BLaER1 treated with 17β-estradiol and CSF1 and Interleukin-3, amounts not matched to agents 10 nM and 100 nM (cell line): Measurements from ENCODE around the gene HSPA12B.

ENCODE experiments used
- H3K27ac ChIP-seq, 11 experiments: shearing (Covaris generic); formaldehyde crosslinking; 2 replicates each; pipeline ENCODE4 v1.8.1; 2022
- H3K27me3 ChIP-seq, 11 experiments: shearing (Covaris generic); formaldehyde crosslinking; 2 replicates each; pipeline ENCODE4 v1.8.1; 2022
- H3K36me3 ChIP-seq, 11 experiments: shearing (Covaris generic); formaldehyde crosslinking; 2 replicates each; pipeline ENCODE4 v1.8.1; 2022
- H3K4me1 ChIP-seq, 10 experiments: shearing (Covaris generic); formaldehyde crosslinking; 2 replicates each; pipeline ENCODE4 v1.8.1; 2022
- H3K4me2 ChIP-seq, 11 experiments: shearing (Covaris generic); formaldehyde crosslinking; 2 replicates each; pipeline ENCODE4 v1.8.1; 2022
- H3K4me3 ChIP-seq, 10 experiments: shearing (Covaris generic); formaldehyde crosslinking; 2 replicates each; pipeline ENCODE4 v1.8.1; 2022
- H3K9ac ChIP-seq, 11 experiments: shearing (Covaris generic); formaldehyde crosslinking; 2 replicates each; pipeline ENCODE4 v1.8.1; 2022
- H3K9me3 ChIP-seq, 11 experiments: shearing (Covaris generic); formaldehyde crosslinking; replicated peaks in 1 of 11; 2 replicates each; pipeline ENCODE4 v1.8.1; 2022
- H4K20me1 ChIP-seq, 11 experiments: shearing (Covaris generic); formaldehyde crosslinking; 2 replicates each; pipeline ENCODE4 v1.8.1; 2022
- Cebpa-rat ChIP-seq, 11 experiments: shearing (Covaris generic); IDR thresholded peaks; 2 replicates each; pipeline ENCODE4 v1.8.1; 2022

Gene HSPA12B

GRCh38 chr20:3738111-3739053 is 5.9 kb downstream of the HSPA12B start:
- no peak for TF ChIP-seq Cebpa-rat (IDR thresholded peaks at IDR 0.05)
- H3K27me3 ChIP-seq: peaks cover 4 to 13% (median 7%) of the 10 kb centered on the region in 11 experiments
- H3K4me3 ChIP-seq: no peak overlapping the region
- no peak overlapping the region for H3K27ac ChIP-seq
- H3K4me2 ChIP-seq: no peak overlapping the region
- peaks cover 0 to 19% (median 6%) of the 10 kb centered on the region in 10 experiments; a peak in 10 of 20 replicates for H3K4me1 ChIP-seq
- no peaks in the 10 kb centered on the region for H3K9me3 ChIP-seq
- no peaks in the 10 kb centered on the region for H3K36me3 ChIP-seq
- no peaks in the 10 kb centered on the region for H4K20me1 ChIP-seq
- H3K9ac ChIP-seq: no peak overlapping the region

- no peak overlapping the region for H3K4me3 ChIP-seq
- H3K27ac ChIP-seq: peak overlapping the region in 1 of 11 experiments; percentile 3; a peak in 2 of 22 replicates
- H3K9me3 ChIP-seq: no peaks in the 10 kb centered on the region
- no peak for TF ChIP-seq Cebpa-rat (IDR thresholded peaks at IDR 0.05)
- H3K36me3 ChIP-seq: no peaks in the 10 kb centered on the region
- peak overlapping the region in 2 of 11 experiments; percentile 13 to 42; a peak in 3 of 22 replicates for H3K4me2 ChIP-seq
- H3K9ac ChIP-seq: peak overlapping the region in 3 of 11 experiments; percentile 19 to 60 (median 29); a peak in 5 of 22 replicates
- H3K27me3 ChIP-seq: peaks cover 0 to 4% (median 0%) of the 10 kb centered on the region in 11 experiments; a peak in 1 of 22 replicates
- H3K4me1 ChIP-seq: peaks cover 0 to 13% (median under 1%) of the 10 kb centered on the region in 10 experiments; a peak in 8 of 20 replicates
- H4K20me1 ChIP-seq: no peaks in the 10 kb centered on the region
Measured at GRCh38 chr20:3739054-3739925, 6.8 kb downstream of the HSPA12B start.

GRCh38 chr20:3739926-3740451 is 7.5 kb downstream of the HSPA12B start:
- peak overlapping the region in 1 of 11 experiments; percentile 3; a peak in 1 of 22 replicates for H3K27ac ChIP-seq
- no peaks in the 10 kb centered on the region for H3K36me3 ChIP-seq
- H3K4me2 ChIP-seq: peak overlapping the region in 2 of 11 experiments; percentile 13 to 42; a peak in 3 of 22 replicates
- peaks cover 0 to 3% (median 0%) of the 10 kb centered on the region in 11 experiments; a peak in 1 of 22 replicates for H3K27me3 ChIP-seq
- H3K4me1 ChIP-seq: peaks cover 0 to 18% (median 1%) of the 10 kb centered on the region in 10 experiments; a peak in 6 of 20 replicates
- no peak for TF ChIP-seq Cebpa-rat (IDR thresholded peaks at IDR 0.05)
- H3K4me3 ChIP-seq: no peak overlapping the region
- H4K20me1 ChIP-seq: no peaks in the 10 kb centered on the region
- peak overlapping the region in 3 of 11 experiments; percentile 19 to 60 (median 29); a peak in 6 of 22 replicates for H3K9ac ChIP-seq
- no peaks in the 10 kb centered on the region for H3K9me3 ChIP-seq

- Histone ChIP-seq H3K4me2 (no peak overlapping the region), H4K20me1 (no peaks in the 10 kb centered on the region), H3K27ac (no peak overlapping the region), H3K4me1 (peaks cover 5 to 26% (median 7%) of the 10 kb centered on the region in 10 experiments; a peak in 14 of 20 replicates), H3K9me3 (no peaks in the 10 kb centered on the region), H3K9ac (no peak overlapping the region), H3K36me3 (no peaks in the 10 kb centered on the region), H3K27me3 (peaks cover 0 to 3% (median 0%) of the 10 kb centered on the region in 11 experiments; a peak in 1 of 22 replicates), H3K4me3 (no peak overlapping the region)
- TF ChIP-seq Cebpa-rat (IDR thresholded peaks at IDR 0.05): no peak
Measured at GRCh38 chr20:3740615-3741301, 8.3 kb downstream of the HSPA12B start.

DNA sequence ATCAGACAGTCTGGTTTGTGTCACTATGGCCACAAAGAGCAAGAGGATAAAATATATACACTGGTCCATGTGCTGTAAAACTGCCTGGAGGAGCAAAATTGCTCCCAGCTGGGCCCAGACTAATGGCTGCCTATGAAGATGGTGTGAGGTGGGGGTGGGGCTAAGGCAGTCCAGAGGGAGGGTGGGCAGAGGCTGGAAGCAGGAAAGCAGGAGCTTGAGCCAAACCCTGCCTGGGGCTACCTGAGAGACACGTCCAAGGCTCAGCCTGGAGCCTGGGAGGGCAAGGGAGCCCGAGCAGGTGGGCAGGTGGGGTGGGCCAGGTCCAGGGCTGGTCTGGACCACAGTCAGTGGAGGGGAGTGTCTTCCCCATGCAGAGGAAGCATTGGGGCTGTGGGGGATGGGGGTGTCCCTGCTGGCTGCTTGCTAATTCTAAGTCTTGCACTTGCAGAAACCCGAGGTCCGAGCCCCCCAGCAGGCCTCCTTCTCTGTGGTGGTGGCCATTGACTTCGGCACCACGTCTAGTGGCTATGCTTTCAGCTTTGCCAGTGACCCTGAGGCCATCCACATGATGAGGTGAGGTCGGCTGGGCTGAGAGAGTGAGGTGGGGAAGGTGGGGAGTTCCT is 9.5 kb downstream of the HSPA12B start:
- Histone ChIP-seq H3K36me3 (no peaks in the 10 kb centered on the region), H3K9me3 (no peaks in the 10 kb centered on the region), H4K20me1 (no peaks in the 10 kb centered on the region), H3K4me1 (peaks cover 5 to 28% (median 8%) of the 10 kb centered on the region in 10 experiments; a peak in 14 of 20 replicates), H3K27me3 (peaks cover 0 to 3% (median 0%) of the 10 kb centered on the region in 11 experiments; a peak in 1 of 22 replicates), H3K4me3 (no peak overlapping the region), H3K27ac (no peak overlapping the region), H3K4me2 (no peak overlapping the region), H3K9ac (no peak overlapping the region)
- no peak for TF ChIP-seq Cebpa-rat (IDR thresholded peaks at IDR 0.05)

DNA sequence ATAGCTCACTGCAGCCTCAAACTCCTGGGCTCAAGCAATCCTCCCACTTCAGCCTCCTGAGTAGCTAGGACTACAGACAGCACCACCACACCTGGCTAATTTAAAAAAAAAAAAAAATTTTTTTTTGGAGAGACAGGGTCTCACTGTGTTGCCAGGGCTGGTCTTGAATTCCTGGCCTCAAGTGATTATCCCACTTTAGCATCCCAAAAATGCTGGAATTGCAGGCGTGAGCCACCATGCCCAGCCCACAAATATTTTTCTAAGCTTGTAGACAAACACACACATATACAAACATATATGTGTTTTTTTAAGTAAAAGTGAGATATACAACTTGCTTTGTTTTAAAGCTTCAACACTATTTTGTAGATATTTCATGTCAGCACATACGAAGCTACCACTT is 10.8 kb downstream of the HSPA12B start:
- no peak overlapping the region for H3K9ac ChIP-seq
- peaks cover 5 to 28% (median 8%) of the 10 kb centered on the region in 10 experiments; a peak in 14 of 20 replicates for H3K4me1 ChIP-seq
- no peaks in the 10 kb centered on the region for H3K9me3 ChIP-seq
- no peak overlapping the region for H3K27ac ChIP-seq
- TF ChIP-seq Cebpa-rat (IDR thresholded peaks at IDR 0.05): no peak
- H4K20me1 ChIP-seq: peaks cover 0 to 11% (median 0%) of the 10 kb centered on the region in 11 experiments; a peak in 5 of 22 replicates
- no peak overlapping the region for H3K4me3 ChIP-seq
- H3K4me2 ChIP-seq: no peak overlapping the region
- no peaks in the 10 kb centered on the region for H3K36me3 ChIP-seq
- H3K27me3 ChIP-seq: peaks cover 0 to 3% (median 0%) of the 10 kb centered on the region in 11 experiments; a peak in 1 of 22 replicates

- H3K4me3 ChIP-seq: no peak overlapping the region
- H4K20me1 ChIP-seq: peaks cover 0 to 19% (median 0%) of the 10 kb centered on the region in 11 experiments; a peak in 6 of 22 replicates
- H3K9me3 ChIP-seq: no peaks in the 10 kb centered on the region
- H3K36me3 ChIP-seq: no peaks in the 10 kb centered on the region
- H3K27ac ChIP-seq: no peak overlapping the region
- no peak overlapping the region for H3K9ac ChIP-seq
- peaks cover 0 to 3% (median 0%) of the 10 kb centered on the region in 11 experiments; a peak in 1 of 22 replicates for H3K27me3 ChIP-seq
- H3K4me2 ChIP-seq: peak overlapping the region in 2 of 11 experiments; percentile 41 to 48; a peak in 1 of 22 replicates
- TF ChIP-seq Cebpa-rat (IDR thresholded peaks at IDR 0.05): no peak
- peaks cover 5 to 28% (median 8%) of the 10 kb centered on the region in 10 experiments; a peak in 14 of 20 replicates for H3K4me1 ChIP-seq
Measured at GRCh38 chr20:3744037-3744436, 11.6 kb downstream of the HSPA12B start.
